ENCODE data around the gene SLC22A14.
"Not testable (repeated sequence)": the region's sequence is repeated elsewhere in the genome, so short reads cannot be mapped to it uniquely, and the experiment has no call there.

SLC22A14 gene

GRCh38 chr3:38281895-38282686, at the start of gene SLC22A14:
Gene SLC22A14, plus strand, starts transcription at chr3:38282294. Its CDS starts 23,733 bp downstream, at chr3:38306027.
- DNase-seq: no peak
- Mint-ChIP-seq H3K4me1 (no peaks in the 10 kb centered on the region), H3K4me3 (no peak within 1 kb of the TSS), H3K36me3 (no peaks in the 10 kb centered on the region), H3K27ac (no peak within 1 kb of the TSS), H3K27me3 (no peaks in the 10 kb centered on the region), H3K9me3 (no peaks in the 10 kb centered on the region)
- CTCF ChIA-PET: no interaction called here

GRCh38 chr3:38232701-38233100, 49.4 kb upstream of the SLC22A14 start:
- CTCF ChIA-PET: interaction anchor here (1.6 kb wide), 1 partner anchor 93 kb away, joined by 3 read pairs; no protein-coding TSS in a partner anchor
- no peak overlapping the region for H3K27ac Mint-ChIP-seq

GRCh38 chr3:38235466-38235865, 46.6 kb upstream of the SLC22A14 start:
- Mint-ChIP-seq H3K27ac (no peak overlapping the region), H3K27me3 (no peaks in the 10 kb centered on the region), H3K9me3 (peaks cover 7% of the 10 kb centered on the region), H3K36me3 (peaks cover 86% of the 10 kb centered on the region), H3K4me1 (peaks cover 7% of the 10 kb centered on the region), H3K4me3 (no peak overlapping the region)
- DNase-seq: no peak
- CTCF ChIA-PET: no interaction called here

More at GRCh38 chr3:38232701-38233100, 49.4 kb upstream of the SLC22A14 start:
- Mint-ChIP-seq H3K36me3 (peaks cover 74% of the 10 kb centered on the region), H3K4me1 (peaks cover 7% of the 10 kb centered on the region), H3K27me3 (no peaks in the 10 kb centered on the region), H3K4me3 (no peak overlapping the region), H3K9me3 (peaks cover 4% of the 10 kb centered on the region)
- no peak for DNase-seq

- CTCF ChIA-PET: interaction anchor here (0.7 kb wide), 1 partner anchor 27 kb away, joined by 4 read pairs; no protein-coding TSS in a partner anchor
- Mint-ChIP-seq H3K27me3 (no peaks in the 10 kb centered on the region), H3K4me3 (no peak overlapping the region), H3K27ac (no peak overlapping the region), H3K9me3 (peaks cover 7% of the 10 kb centered on the region), H3K36me3 (peaks cover 69% of the 10 kb centered on the region), H3K4me1 (no peaks in the 10 kb centered on the region)
- DNase-seq: no peak
These were observed 43.6 kb upstream of the SLC22A14 start for GRCh38 chr3:38238416-38239008.

- H3K36me3 Mint-ChIP-seq: peaks cover 52% of the 10 kb centered on the region
- H3K27me3 Mint-ChIP-seq, CTCF ChIA-PET, H3K4me1 Mint-ChIP-seq, H3K4me3 Mint-ChIP-seq, H3K9me3 Mint-ChIP-seq, H3K27ac Mint-ChIP-seq, DNase-seq: not testable (repeated sequence)
These were observed 39.3 kb upstream of the SLC22A14 start for GRCh38 chr3:38242812-38243211.

- Mint-ChIP-seq H3K27ac (no peak overlapping the region), H3K4me3 (no peak overlapping the region), H3K27me3 (no peaks in the 10 kb centered on the region), H3K9me3 (no peaks in the 10 kb centered on the region), H3K4me1 (peaks cover 2% of the 10 kb centered on the region), H3K36me3 (peaks cover 37% of the 10 kb centered on the region)
- DNase-seq: no peak
- CTCF ChIA-PET: no interaction called here
These were observed 36.2 kb upstream of the SLC22A14 start for GRCh38 chr3:38245930-38246329.

- Mint-ChIP-seq H3K9me3 (no peaks in the 10 kb centered on the region), H3K4me3 (no peak overlapping the region), H3K27ac (peak overlapping the region; percentile 44), H3K4me1 (peaks cover 2% of the 10 kb centered on the region), H3K27me3 (no peaks in the 10 kb centered on the region), H3K36me3 (peaks cover 52% of the 10 kb centered on the region)
- CTCF ChIA-PET: no interaction called here
- no peak for DNase-seq
These were observed 34.6 kb upstream of the SLC22A14 start for GRCh38 chr3:38247366-38248035.

GRCh38 chr3:38250198-38250597, 31.9 kb upstream of the SLC22A14 start:
- DNase-seq: no peak
- Mint-ChIP-seq H3K27me3 (no peaks in the 10 kb centered on the region), H3K36me3 (peaks cover 68% of the 10 kb centered on the region), H3K4me1 (peaks cover 2% of the 10 kb centered on the region), H3K4me3 (no peak overlapping the region), H3K9me3 (no peaks in the 10 kb centered on the region), H3K27ac (no peak overlapping the region)
- CTCF ChIA-PET: no interaction called here

- Mint-ChIP-seq H3K27ac (no peak overlapping the region), H3K36me3 (peaks cover 71% of the 10 kb centered on the region), H3K9me3 (no peaks in the 10 kb centered on the region), H3K4me3 (no peak overlapping the region), H3K4me1 (peaks cover 2% of the 10 kb centered on the region), H3K27me3 (no peaks in the 10 kb centered on the region)
- no peak for DNase-seq
- CTCF ChIA-PET: no interaction called here
These were observed 30.9 kb upstream of the SLC22A14 start for GRCh38 chr3:38251197-38251596.

GRCh38 chr3:38253704-38254103, 28.4 kb upstream of the SLC22A14 start:
- H3K36me3 Mint-ChIP-seq: peaks cover 56% of the 10 kb centered on the region
- H3K9me3 Mint-ChIP-seq: no peaks in the 10 kb centered on the region
- no peak for DNase-seq
- H3K27ac Mint-ChIP-seq: no peak overlapping the region
- H3K4me1 Mint-ChIP-seq: no peaks in the 10 kb centered on the region
- no peak overlapping the region for H3K4me3 Mint-ChIP-seq
- H3K27me3 Mint-ChIP-seq: no peaks in the 10 kb centered on the region
- CTCF ChIA-PET: interaction anchor here (1.6 kb wide), 1 partner anchor 93 kb away, joined by 4 read pairs; the partner anchor contains the start of gene XYLB

- H3K9me3 Mint-ChIP-seq: no peaks in the 10 kb centered on the region
- peaks cover 4% of the 10 kb centered on the region for H3K4me1 Mint-ChIP-seq
- no peaks in the 10 kb centered on the region for H3K27me3 Mint-ChIP-seq
- no peak for DNase-seq
- CTCF ChIA-PET: no interaction called here
- H3K36me3 Mint-ChIP-seq: peaks cover 48% of the 10 kb centered on the region
- no peak overlapping the region for H3K27ac Mint-ChIP-seq
- H3K4me3 Mint-ChIP-seq: no peak overlapping the region
These were observed 27.2 kb upstream of the SLC22A14 start for GRCh38 chr3:38254872-38255271.

- H3K4me3 Mint-ChIP-seq: no peak overlapping the region
- peaks cover 9% of the 10 kb centered on the region for H3K4me1 Mint-ChIP-seq
- H3K9me3 Mint-ChIP-seq: no peaks in the 10 kb centered on the region
- H3K27ac Mint-ChIP-seq: no peak overlapping the region
- no peak for DNase-seq
- H3K36me3 Mint-ChIP-seq: peaks cover 47% of the 10 kb centered on the region
- CTCF ChIA-PET: no interaction called here
- H3K27me3 Mint-ChIP-seq: no peaks in the 10 kb centered on the region
These were observed 26.5 kb upstream of the SLC22A14 start for GRCh38 chr3:38255627-38256026.

GRCh38 chr3:38257583-38257982, 24.5 kb upstream of the SLC22A14 start:
- CTCF ChIA-PET: no interaction called here
- Mint-ChIP-seq H3K4me3 (no peak overlapping the region), H3K36me3 (peaks cover 33% of the 10 kb centered on the region), H3K27ac (no peak overlapping the region), H3K4me1 (peaks cover 9% of the 10 kb centered on the region), H3K9me3 (no peaks in the 10 kb centered on the region), H3K27me3 (no peaks in the 10 kb centered on the region)
- no peak for DNase-seq

- Mint-ChIP-seq H3K4me1 (peaks cover 9% of the 10 kb centered on the region), H3K27ac (no peak overlapping the region), H3K36me3 (peaks cover 7% of the 10 kb centered on the region), H3K27me3 (no peaks in the 10 kb centered on the region), H3K4me3 (no peak overlapping the region), H3K9me3 (no peaks in the 10 kb centered on the region)
- DNase-seq: no peak
- CTCF ChIA-PET: interaction anchor here (0.9 kb wide), 1 partner anchor 10 kb away, joined by 3 read pairs; no protein-coding TSS in a partner anchor
These were observed 21.6 kb upstream of the SLC22A14 start for GRCh38 chr3:38260474-38260873.
